ENCODE measurements around the gene CLIC1.

Gene CLIC1

DNA sequence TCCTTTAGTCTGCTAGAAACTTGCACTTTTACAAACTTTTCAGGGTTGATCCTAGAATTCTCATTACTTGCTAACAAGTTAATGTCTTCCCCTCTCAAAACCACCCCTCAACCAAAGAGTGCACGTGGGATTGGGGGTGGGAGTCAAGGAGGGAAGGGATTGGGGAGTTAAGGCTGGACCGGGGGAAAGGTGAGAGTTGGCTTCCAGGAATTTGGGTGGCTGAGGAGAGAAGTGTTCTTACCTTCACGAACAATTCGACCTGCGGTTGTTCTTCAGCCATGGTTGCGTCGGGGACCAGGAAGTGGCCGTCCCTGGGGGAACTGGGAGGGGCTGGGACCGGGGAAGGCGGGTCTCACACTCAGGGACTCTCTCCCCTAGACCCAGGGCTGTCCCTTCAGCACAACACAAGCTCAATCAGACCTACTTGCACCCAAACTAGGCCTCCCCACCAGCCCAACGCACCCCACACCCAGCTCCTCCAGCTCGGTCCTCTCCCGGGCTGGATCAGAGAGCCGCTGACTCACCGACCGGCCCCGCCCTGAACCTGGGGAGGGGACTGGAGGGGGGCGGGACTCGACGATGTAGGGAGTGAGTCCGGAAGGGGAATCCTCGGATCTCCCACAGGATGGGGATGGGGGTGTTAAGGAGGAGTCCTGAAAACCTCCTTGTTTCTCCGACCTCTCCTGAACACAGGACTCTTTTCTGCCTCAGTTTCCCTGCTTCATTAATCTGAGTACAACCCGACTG, at the start of gene CLIC1:
Gene CLIC1 (minus strand): TSS at position 510 of the 747 bp plus-strand sequence. CDS start 230 bp downstream, at position 280.
- peaks cover 4% of the 10 kb centered on the region for H3K9me3 ChIP-seq (ENCODE audit: severe bottlenecking)
- H3K4me3 ChIP-seq (ENCODE audit: low read depth, low read length): peak within 1 kb of the TSS; percentile 74
- H3K36me3 ChIP-seq: peaks cover 35% of the 10 kb centered on the region
- no peaks in the 10 kb centered on the region for H3K27me3 ChIP-seq (ENCODE audit: insufficient read depth, low read depth, severe bottlenecking)
- peak within 1 kb of the TSS; percentile 61 for H3K27ac ChIP-seq
- peak; percentile 91 for DNase-seq
- TF ChIP-seq, protein P1, sequence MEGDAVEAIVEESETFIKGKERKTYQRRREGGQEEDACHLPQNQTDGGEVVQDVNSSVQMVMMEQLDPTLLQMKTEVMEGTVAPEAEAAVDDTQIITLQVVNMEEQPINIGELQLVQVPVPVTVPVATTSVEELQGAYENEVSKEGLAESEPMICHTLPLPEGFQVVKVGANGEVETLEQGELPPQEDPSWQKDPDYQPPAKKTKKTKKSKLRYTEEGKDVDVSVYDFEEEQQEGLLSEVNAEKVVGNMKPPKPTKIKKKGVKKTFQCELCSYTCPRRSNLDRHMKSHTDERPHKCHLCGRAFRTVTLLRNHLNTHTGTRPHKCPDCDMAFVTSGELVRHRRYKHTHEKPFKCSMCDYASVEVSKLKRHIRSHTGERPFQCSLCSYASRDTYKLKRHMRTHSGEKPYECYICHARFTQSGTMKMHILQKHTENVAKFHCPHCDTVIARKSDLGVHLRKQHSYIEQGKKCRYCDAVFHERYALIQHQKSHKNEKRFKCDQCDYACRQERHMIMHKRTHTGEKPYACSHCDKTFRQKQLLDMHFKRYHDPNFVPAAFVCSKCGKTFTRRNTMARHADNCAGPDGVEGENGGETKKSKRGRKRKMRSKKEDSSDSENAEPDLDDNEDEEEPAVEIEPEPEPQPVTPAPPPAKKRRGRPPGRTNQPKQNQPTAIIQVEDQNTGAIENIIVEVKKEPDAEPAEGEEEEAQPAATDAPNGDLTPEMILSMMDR (IDR thresholded peaks at IDR 0.05; ENCODE audit: low read depth, low read length): no peak

GRCh38 chr6:31785475-31785874, 49.1 kb upstream of the CLIC1 start:
- H3K36me3 ChIP-seq: peaks cover 88% of the 10 kb centered on the region
- no peaks in the 10 kb centered on the region for H3K27me3 ChIP-seq (ENCODE audit: insufficient read depth, low read depth, severe bottlenecking)

GRCh38 chr6:31784098-31784925, 48.0 kb upstream of the CLIC1 start:
- Histone ChIP-seq H3K36me3 (peaks cover 91% of the 10 kb centered on the region), H3K9me3 (ENCODE audit: severe bottlenecking) (no peaks in the 10 kb centered on the region), H3K27ac (no peak overlapping the region), H3K27me3 (ENCODE audit: insufficient read depth, low read depth, severe bottlenecking) (no peaks in the 10 kb centered on the region), H3K4me3 (ENCODE audit: low read depth, low read length) (no peak overlapping the region)
- DNase-seq: no peak
- TF ChIP-seq, protein P1 (IDR thresholded peaks at IDR 0.05; ENCODE audit: low read depth, low read length): no peak

More at GRCh38 chr6:31785475-31785874, 49.1 kb upstream of the CLIC1 start:
- no peaks in the 10 kb centered on the region for H3K9me3 ChIP-seq (ENCODE audit: severe bottlenecking)
- H3K27ac ChIP-seq: no peak overlapping the region
- TF ChIP-seq, protein P1 (IDR thresholded peaks at IDR 0.05; ENCODE audit: low read depth, low read length): no peak
- H3K4me3 ChIP-seq (ENCODE audit: low read depth, low read length): no peak overlapping the region
- no peak for DNase-seq

- Histone ChIP-seq H3K4me3 (ENCODE audit: low read depth, low read length) (no peak overlapping the region), H3K36me3 (peaks cover 93% of the 10 kb centered on the region), H3K9me3 (ENCODE audit: severe bottlenecking) (no peaks in the 10 kb centered on the region), H3K27ac (no peak overlapping the region), H3K27me3 (ENCODE audit: insufficient read depth, low read depth, severe bottlenecking) (no peaks in the 10 kb centered on the region)
- DNase-seq: no peak
- TF ChIP-seq, protein P1 (IDR thresholded peaks at IDR 0.05; ENCODE audit: low read depth, low read length): no peak
Measured at GRCh38 chr6:31782126-31782855, 46.0 kb upstream of the CLIC1 start.

DNA sequence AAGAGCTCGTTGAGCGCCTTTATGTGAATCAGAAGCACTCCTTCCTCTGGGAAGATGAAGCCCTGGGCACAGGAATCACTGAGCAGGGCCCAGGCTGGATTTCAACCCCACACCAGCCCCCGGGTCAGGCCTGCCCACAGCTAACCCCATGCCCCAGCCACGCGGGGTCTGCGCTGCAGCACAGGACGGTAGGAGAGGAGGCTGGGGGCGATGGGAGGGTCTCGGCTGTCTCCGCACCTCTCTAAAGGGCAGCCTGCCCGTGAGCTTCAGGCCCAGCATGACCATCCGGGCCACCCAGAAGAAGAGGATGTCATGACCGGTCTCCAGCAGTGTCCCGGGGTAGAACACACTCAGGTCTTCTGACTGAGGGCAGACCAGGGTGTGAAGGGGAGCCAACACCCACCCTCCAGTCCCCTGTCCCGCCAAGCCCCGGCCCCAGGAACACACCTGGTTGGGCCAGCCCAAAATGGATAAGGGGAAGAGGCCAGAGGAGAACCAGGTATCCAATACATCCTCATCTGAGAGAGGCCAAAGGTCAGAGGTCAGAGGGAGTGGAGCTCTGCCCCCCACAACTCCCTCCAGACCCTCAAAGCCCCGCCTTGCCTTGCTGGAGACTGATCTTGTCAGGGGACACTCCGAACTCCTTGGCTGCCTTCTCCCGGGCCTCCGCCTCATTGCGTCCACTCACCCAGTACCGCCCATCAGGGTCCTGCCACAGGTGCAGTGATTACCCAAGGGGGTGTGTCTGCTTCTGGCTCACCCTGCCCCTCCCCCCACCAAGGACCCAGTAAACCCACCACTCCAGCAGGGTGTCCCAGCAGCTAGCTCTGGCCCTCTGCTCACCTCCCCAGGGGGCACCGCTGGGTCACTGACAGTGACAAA, 45.2 kb upstream of the CLIC1 start:
- Histone ChIP-seq H3K4me3 (ENCODE audit: low read depth, low read length) (no peak overlapping the region), H3K27me3 (ENCODE audit: insufficient read depth, low read depth, severe bottlenecking) (no peaks in the 10 kb centered on the region), H3K36me3 (peaks cover 90% of the 10 kb centered on the region), H3K27ac (no peak overlapping the region), H3K9me3 (ENCODE audit: severe bottlenecking) (no peaks in the 10 kb centered on the region)
- TF ChIP-seq, protein P1 (IDR thresholded peaks at IDR 0.05; ENCODE audit: low read depth, low read length): no peak
- DNase-seq: no peak
